HEK293T (cell line): ENCODE measurements around the gene SNTB2.

ENCODE experiments used
- SUZ12 ChIP-seq: fragments of 450-650 bp; IDR thresholded peaks from 2 replicates; pipeline ENCODE4 v1.6.1; 2016; ENCODE audit warnings: mild to moderate bottlenecking
- TF ChIP-seq, protein P1 (sequence below): fragments of 450-650 bp; IDR thresholded peaks from 2 replicates; pipeline ENCODE4 v1.6.1; 2016

DNA sequence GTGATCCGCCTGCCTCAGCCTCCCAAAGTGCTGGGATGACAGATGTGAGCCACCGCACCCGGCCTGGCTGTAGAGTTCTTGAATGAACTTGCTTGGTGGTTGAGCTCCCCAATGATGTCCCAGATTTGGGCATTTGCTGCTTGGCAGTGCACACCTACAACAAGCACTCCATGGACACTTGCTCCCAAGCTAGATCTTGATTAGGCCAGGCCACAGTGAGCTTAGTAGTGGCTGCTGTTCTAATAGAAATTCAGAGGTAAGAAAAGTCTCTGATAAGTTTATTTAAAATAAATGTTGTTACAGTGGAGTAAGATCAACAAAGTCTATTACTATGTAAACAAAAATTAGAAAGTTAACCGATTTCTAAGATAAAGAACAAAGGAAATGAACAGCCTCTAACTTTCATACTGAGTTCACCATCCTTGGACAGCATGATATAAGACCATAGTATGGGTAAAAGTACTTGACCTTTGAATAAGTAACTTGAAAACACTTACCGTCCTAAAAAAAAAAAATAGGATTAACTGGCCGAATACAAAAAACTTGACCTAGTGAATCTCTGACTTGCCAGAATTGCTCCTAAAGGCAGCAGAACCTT is 163.7 kb downstream of the SNTB2 start:
- TF ChIP-seq, protein P1, sequence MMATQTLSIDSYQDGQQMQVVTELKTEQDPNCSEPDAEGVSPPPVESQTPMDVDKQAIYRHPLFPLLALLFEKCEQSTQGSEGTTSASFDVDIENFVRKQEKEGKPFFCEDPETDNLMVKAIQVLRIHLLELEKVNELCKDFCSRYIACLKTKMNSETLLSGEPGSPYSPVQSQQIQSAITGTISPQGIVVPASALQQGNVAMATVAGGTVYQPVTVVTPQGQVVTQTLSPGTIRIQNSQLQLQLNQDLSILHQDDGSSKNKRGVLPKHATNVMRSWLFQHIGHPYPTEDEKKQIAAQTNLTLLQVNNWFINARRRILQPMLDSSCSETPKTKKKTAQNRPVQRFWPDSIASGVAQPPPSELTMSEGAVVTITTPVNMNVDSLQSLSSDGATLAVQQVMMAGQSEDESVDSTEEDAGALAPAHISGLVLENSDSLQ: no peak
- TF ChIP-seq SUZ12: no peak
